Activated CD8-positive, alpha-beta T cell treated with anti-CD3 and anti-CD28 coated beads for 36 hours (primary cell): ENCODE data around the gene DOCK3. TPM values are rescaled to one million over a fixed set of nuclear protein-coding genes. Genes with fewer than 3 reads are reported as not detected.

Source experiments
- ATAC-seq: fragments of 200-7000 bp; cut with Tn5 transposase; one replicate; pipeline ENCODE4 v1.10.0; 2021; ENCODE audit warnings: mild to moderate bottlenecking, moderate library complexity
- CTCF ChIA-PET: fragments of 350-600 bp; sonication (Branson Sonifier 250); formaldehyde crosslinking; loops from one replicate; lab custom pipeline; 2021; ENCODE audit warnings: antibody characterized with exemption; lab: Charles Lee
- POLR2A ChIA-PET: fragments of 350-600 bp; sonication (Branson Sonifier 250); formaldehyde crosslinking; loops from one replicate; lab custom pipeline; 2021; ENCODE audit warnings: antibody characterized with exemption; lab: Charles Lee
- DNase-seq: peaks from one replicate; pipeline ENCODE4 v3.0.0-alpha.2; 2020
- H3K27ac Mint-ChIP-seq: one replicate; pipeline ENCODE4 v1.8.0; 2021; ENCODE audit warnings: mild to moderate bottlenecking, mixed read lengths
- H3K27me3 Mint-ChIP-seq: one replicate; pipeline ENCODE4 v1.8.0; 2021; ENCODE audit warnings: mixed read lengths
- H3K36me3 Mint-ChIP-seq: one replicate; pipeline ENCODE4 v1.8.0; 2021; ENCODE audit warnings: low read depth, mixed read lengths
- H3K4me1 Mint-ChIP-seq: one replicate; pipeline ENCODE4 v1.8.0; 2021; ENCODE audit warnings: low read depth, mixed read lengths
- H3K4me3 Mint-ChIP-seq: one replicate; pipeline ENCODE4 v1.8.0; 2021; ENCODE audit warnings: mild to moderate bottlenecking, moderate library complexity, mixed read lengths
- H3K9me3 Mint-ChIP-seq: one replicate; pipeline ENCODE4 v1.8.0; 2021; ENCODE audit warnings: mixed read lengths
- intact Hi-C: fragments of 100-400 bp; cut with micrococcal nuclease; formaldehyde crosslinking; loops from one replicate; pipeline ENCODE4 v1.10.0; 2022
- total RNA-seq, 2 experiments: library from RNA; stranded (reverse); gene quantifications; one replicate each; pipeline ENCODE4 v1.2.3, GENCODE V29; 2021
- TF ChIP-seq, protein P1 (sequence below): fragments of 200-600 bp; IDR thresholded peaks from one replicate; pipeline ENCODE4 v1.8.0; 2022; ENCODE audit warnings: antibody characterized with exemption, mild to moderate bottlenecking

Gene DOCK3
- total RNA-seq, 2 experiments from 2014 or later: 3.6 to 4.2 TPM

DNA sequence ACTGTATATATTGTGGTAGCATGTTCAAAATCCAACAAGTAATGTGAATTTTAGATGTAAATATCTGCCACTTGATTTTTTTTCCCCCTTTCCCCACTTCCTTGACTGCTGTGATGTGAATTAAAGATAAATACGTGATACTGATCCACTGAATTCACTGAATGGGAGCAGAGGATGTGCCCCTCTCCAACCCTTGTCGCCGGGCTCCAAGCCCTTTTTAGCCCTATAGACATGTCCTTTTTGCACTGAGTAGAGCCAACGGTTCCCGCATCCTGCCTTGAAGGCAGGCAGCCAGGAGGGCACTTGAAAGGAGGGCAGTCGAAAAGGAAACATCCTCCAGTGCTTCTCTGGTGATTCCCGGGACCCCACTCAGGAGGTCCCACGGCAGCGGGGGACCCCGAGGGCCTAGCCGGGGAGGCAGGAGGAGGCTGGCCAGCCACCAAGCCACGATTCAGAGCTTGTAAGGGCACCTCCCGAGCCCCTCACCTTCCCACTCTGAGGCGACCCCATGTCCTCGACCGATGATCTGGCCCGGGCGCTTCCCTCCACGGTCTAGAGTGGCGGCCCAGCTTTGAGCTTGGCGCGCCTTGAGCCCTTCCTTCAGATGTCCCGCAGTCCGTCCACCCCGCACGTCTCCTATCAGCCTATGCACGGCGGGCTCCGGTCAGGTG, 709.5 kb downstream of the DOCK3 start:
- POLR2A ChIA-PET: interaction anchor here (1.1 to 3.2 kb wide), 5 partner anchors 10 to 774 kb away, joined by 3 to 11 read pairs (median 6); partner anchors contain the start of genes DCAF1 and MAPKAPK3
- CTCF ChIA-PET: interaction anchor here (1.7 kb wide), 1 partner anchor 306 kb away, joined by 3 read pairs; no protein-coding TSS in a partner anchor
- DNase-seq (peak; percentile 32), ATAC-seq (peak; percentile 6)
- intact Hi-C loops: loop anchor here (10.0 kb wide), 1 partner anchor 301 kb away; no protein-coding TSS in a partner anchor
- TF ChIP-seq, protein P1, sequence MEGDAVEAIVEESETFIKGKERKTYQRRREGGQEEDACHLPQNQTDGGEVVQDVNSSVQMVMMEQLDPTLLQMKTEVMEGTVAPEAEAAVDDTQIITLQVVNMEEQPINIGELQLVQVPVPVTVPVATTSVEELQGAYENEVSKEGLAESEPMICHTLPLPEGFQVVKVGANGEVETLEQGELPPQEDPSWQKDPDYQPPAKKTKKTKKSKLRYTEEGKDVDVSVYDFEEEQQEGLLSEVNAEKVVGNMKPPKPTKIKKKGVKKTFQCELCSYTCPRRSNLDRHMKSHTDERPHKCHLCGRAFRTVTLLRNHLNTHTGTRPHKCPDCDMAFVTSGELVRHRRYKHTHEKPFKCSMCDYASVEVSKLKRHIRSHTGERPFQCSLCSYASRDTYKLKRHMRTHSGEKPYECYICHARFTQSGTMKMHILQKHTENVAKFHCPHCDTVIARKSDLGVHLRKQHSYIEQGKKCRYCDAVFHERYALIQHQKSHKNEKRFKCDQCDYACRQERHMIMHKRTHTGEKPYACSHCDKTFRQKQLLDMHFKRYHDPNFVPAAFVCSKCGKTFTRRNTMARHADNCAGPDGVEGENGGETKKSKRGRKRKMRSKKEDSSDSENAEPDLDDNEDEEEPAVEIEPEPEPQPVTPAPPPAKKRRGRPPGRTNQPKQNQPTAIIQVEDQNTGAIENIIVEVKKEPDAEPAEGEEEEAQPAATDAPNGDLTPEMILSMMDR: no peak
- peak overlapping the region; percentile 97 for H3K27ac Mint-ChIP-seq
- peaks cover 40% of the 10 kb centered on the region for H3K4me1 Mint-ChIP-seq
- H3K4me3 Mint-ChIP-seq: peak overlapping the region; percentile 88
- no peaks in the 10 kb centered on the region for H3K9me3 Mint-ChIP-seq
- no peaks in the 10 kb centered on the region for H3K27me3 Mint-ChIP-seq
- H3K36me3 Mint-ChIP-seq: peaks cover 44% of the 10 kb centered on the region

DNA sequence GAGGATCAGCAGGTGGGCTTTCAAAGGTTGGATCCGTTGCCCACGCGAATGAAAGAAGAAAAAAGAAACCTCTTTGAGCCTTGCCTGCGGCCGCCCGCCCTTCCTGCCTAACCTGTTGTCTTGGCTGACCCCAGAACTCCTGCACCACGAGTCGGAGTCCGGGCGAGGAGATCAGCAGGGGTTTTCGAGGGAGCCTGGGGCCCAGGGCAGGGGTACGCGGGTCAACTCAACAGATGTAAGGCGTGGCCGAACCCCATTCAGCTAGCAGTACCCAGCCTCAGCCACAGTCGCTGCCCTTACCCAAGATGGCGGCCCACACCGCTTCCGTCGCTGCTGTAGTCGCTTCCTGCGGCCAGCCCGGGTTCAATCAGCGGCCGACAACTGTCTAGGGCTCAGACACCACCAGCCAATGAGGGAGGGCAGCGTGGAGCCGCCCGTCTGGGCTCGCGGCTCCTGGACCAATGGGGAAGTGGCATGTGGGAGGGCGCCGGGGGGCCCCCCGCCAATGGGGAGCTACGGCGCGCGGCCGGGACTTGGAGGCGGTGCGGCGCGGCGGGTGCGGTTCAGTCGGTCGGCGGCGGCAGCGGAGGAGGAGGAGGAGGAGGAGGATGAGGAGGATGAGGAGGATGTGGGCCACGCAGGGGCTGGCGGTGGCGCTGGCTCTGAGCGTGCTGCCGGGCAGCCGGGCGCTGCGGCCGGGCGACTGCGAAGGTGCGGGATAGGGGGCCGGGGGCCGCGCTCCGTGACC, 710.2 kb downstream of the DOCK3 start, which contains the start of gene MANF:
TSS of gene MANF (plus strand) at position 566 of the 748 bp plus-strand sequence. CDS start at position 618, 52 bp downstream.
- H3K4me3 Mint-ChIP-seq: peak within 1 kb of the TSS; percentile 88
- TF ChIP-seq, protein P1: no peak
- H3K4me1 Mint-ChIP-seq: peaks cover 43% of the 10 kb centered on the region
- POLR2A ChIA-PET: interaction anchor here (0.5 to 3.2 kb wide), 8 partner anchors 8 to 775 kb away, joined by 3 to 11 read pairs (median 5); partner anchors contain the start of genes DCAF1 and MAPKAPK3
- CTCF ChIA-PET: interaction anchor here (0.8 to 1.7 kb wide), 3 partner anchors 7 to 413 kb away, joined by 3 to 4 read pairs (median 3); no protein-coding TSS in a partner anchor
- no peaks in the 10 kb centered on the region for H3K9me3 Mint-ChIP-seq
- DNase-seq (peak; percentile 99), ATAC-seq (peak; percentile 96)
- H3K36me3 Mint-ChIP-seq: peaks cover 46% of the 10 kb centered on the region
- intact Hi-C loops: loop anchor here (5.0 to 10.0 kb wide), 2 partner anchors 300 to 768 kb away; partner anchors contain the start of gene MAPKAPK3
- H3K27me3 Mint-ChIP-seq: no peaks in the 10 kb centered on the region
- H3K27ac Mint-ChIP-seq: peak within 1 kb of the TSS; percentile 97

DNA sequence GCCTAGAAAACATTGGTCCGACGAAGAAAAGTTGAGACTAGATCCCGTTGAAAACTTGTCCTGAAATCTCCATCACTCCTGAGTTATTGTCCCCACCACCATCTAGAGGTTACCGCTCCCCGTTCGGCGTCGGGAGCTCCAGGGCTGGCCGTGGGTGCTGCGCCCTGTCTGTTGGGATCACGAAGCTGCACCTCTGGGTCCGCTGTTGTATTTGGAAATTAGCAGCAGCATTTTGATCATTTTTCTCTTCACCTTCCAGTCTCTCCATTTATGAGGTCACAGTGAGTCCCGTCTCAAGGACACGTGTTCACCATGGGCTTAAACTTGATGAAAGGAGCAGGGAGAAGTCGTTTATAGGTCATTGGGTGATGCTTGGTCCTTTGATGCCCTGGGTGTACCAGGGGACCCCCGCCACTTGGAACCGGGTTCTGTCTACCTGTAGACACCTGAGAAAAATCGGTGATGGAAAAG, 710.9 kb downstream of the DOCK3 start:
- Mint-ChIP-seq H3K4me1 (peaks cover 49% of the 10 kb centered on the region), H3K27ac (peak overlapping the region; percentile 97), H3K9me3 (no peaks in the 10 kb centered on the region), H3K36me3 (peaks cover 46% of the 10 kb centered on the region), H3K27me3 (no peaks in the 10 kb centered on the region), H3K4me3 (peak overlapping the region; percentile 88)
- ATAC-seq (no peak), DNase-seq (peak; percentile 18)
- ChIA-PET CTCF (interaction anchor here (0.8 to 1.7 kb wide), 5 partner anchors 8 to 414 kb away, joined by 3 to 5 read pairs (median 3); no protein-coding TSS in a partner anchor), POLR2A (interaction anchor here (0.8 to 3.2 kb wide), 7 partner anchors 9 to 816 kb away, joined by 3 to 11 read pairs (median 5); partner anchors contain the start of genes HEMK1 and MAPKAPK3)
- TF ChIP-seq, protein P1: no peak
- intact Hi-C loops: loop anchor here (5.0 to 10.0 kb wide), 2 partner anchors 299 to 768 kb away; partner anchors contain the start of gene MAPKAPK3

DNA sequence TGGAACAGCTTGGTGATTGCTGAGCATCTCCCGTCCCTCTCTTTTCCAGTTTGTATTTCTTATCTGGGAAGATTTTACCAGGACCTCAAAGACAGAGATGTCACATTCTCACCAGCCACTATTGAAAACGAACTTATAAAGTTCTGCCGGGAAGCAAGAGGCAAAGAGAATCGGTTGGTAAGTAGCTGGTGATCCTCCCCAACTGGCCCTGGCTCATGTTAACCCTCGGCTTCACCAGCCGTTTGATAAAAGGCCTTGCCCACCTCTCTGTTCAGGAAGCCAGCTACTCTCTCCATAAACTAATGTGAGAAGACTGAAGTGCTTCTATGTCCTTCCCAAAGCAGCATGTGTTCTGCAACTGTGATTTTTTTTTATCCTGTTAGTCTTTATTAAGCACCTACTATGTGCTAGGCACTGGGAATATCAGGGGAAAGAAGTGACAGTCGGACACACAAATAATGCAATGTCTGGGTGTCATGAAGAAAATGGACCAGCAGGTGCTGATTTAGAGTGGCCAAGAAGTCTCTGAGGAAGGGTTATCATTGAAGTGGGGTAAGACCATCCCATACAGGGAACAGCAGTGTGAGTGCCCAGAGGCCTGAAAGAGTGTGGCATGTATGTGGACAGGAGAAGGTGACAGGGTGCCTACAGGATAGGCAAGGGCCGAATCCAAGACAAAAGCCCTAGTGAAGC, 711.6 kb downstream of the DOCK3 start:
- no peaks in the 10 kb centered on the region for H3K27me3 Mint-ChIP-seq
- intact Hi-C loops: loop anchor here (5.0 to 10.0 kb wide), 2 partner anchors 298 to 769 kb away; partner anchors contain the start of gene MAPKAPK3
- POLR2A ChIA-PET: interaction anchor here (0.6 to 3.2 kb wide), 7 partner anchors 11 to 817 kb away, joined by 3 to 11 read pairs (median 5); partner anchors contain the start of genes HEMK1 and MAPKAPK3
- H3K4me3 Mint-ChIP-seq: peak overlapping the region; percentile 88
- ATAC-seq: no peak
- H3K9me3 Mint-ChIP-seq: no peaks in the 10 kb centered on the region
- peaks cover 46% of the 10 kb centered on the region for H3K36me3 Mint-ChIP-seq
- TF ChIP-seq, protein P1: no peak
- H3K27ac Mint-ChIP-seq: peak overlapping the region; percentile 97
- DNase-seq: no peak
- H3K4me1 Mint-ChIP-seq: peaks cover 50% of the 10 kb centered on the region
- CTCF ChIA-PET: interaction anchor here (0.9 to 1.7 kb wide), 4 partner anchors 8 to 304 kb away, joined by 3 to 5 read pairs (median 4); no protein-coding TSS in a partner anchor
